Liver (tissue), 3 donors: Measurements from ENCODE around the gene CD68.

Source experiments
- EGR1 ChIP-seq, 2 donors: IDR thresholded peaks; 2 replicates each; pipeline ENCODE4 v1.6.1; 2016 to 2018; ENCODE audit warnings: antibody characterized with exemption in 2 of 2, low read depth in 2 of 2
- FOXA1 ChIP-seq: IDR thresholded peaks from 2 replicates; pipeline ENCODE4 v1.6.1; 2016; ENCODE audit warnings: antibody characterized with exemption
- HNF4G ChIP-seq: IDR thresholded peaks from 2 replicates; pipeline ENCODE4 v1.6.1; 2016; ENCODE audit warnings: antibody characterized with exemption
- JUND ChIP-seq, 2 donors: IDR thresholded peaks; 2 replicates each; pipeline ENCODE4 v1.6.1; 2016; ENCODE audit warnings: antibody characterized with exemption in 2 of 2
- NR2F2 ChIP-seq: IDR thresholded peaks from 2 replicates; pipeline ENCODE4 v1.6.1; 2016; ENCODE audit warnings: antibody characterized with exemption
- TAF1 ChIP-seq: conservative IDR thresholded peaks from 2 replicates; pipeline ENCODE4 v1.6.1; 2016; ENCODE audit warnings: antibody characterized with exemption, mild to moderate bottlenecking
- YY1 ChIP-seq: IDR thresholded peaks from 2 replicates; pipeline ENCODE4 v1.6.1; 2016; ENCODE audit warnings: antibody characterized with exemption, mild to moderate bottlenecking
- TF ChIP-seq, protein P1 (sequence below): fragments of 150-350 bp; IDR thresholded peaks from 2 replicates; pipeline ENCODE4 v1.5.1; 2017; ENCODE audit warnings: improper control_type of control experiment, low read depth, low read length; ENCODE audit not compliant: missing input control
- TF ChIP-seq, protein P2 (sequence below): IDR thresholded peaks from 2 replicates; pipeline ENCODE4 v1.6.1; 2016; ENCODE audit warnings: antibody characterized with exemption
- TF ChIP-seq, protein P3 (sequence below): IDR thresholded peaks from 2 replicates; pipeline ENCODE4 v1.6.1; 2016; ENCODE audit warnings: antibody characterized with exemption, mild to moderate bottlenecking
- donor health status: healthy.
- donor health status: healthy.

DNA sequence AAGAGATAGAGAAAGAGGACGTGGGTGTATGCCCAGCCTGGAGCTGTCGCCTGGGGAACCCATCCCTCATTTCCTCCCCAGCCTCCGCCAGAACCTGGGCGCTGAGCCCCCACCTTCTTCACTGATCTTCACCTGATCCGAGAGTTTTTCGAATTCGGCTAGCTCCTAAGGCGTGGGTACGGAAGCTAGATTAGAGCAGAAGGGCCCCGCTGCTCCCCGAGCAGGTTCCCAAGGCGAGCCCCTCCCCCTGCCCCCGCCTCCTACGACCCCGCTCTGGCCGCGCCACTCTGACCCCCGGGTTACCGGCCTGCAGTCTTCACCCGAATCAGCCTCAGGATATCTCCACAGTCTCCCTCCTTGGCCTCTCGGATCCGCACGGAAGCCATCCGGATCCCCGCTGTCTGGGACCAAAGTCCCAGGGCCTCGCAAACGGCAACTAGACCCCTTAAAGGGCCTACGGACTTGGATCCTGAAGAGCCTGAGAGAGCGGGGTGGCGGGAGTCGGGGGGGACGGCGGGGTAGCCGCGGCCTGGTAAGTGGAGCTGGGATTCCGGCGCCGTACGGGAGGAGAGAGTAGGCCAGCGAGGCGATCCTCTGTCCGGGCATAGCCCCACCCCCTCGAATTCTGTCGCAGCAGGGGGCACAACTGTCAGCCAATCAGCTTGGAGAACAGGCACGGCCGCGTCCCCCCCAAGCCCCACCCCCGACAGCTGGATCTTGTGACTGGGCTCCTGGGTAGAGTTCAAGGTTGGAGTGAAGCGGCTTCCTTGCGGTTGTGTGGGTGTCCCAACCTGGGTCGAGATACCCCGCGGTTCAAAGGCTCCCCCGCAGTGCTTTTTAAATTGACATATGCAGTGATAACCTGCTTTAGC lies 48.0 kb downstream of the CD68 start, which contains the start of gene SAT2:
- TF ChIP-seq, protein P1, sequence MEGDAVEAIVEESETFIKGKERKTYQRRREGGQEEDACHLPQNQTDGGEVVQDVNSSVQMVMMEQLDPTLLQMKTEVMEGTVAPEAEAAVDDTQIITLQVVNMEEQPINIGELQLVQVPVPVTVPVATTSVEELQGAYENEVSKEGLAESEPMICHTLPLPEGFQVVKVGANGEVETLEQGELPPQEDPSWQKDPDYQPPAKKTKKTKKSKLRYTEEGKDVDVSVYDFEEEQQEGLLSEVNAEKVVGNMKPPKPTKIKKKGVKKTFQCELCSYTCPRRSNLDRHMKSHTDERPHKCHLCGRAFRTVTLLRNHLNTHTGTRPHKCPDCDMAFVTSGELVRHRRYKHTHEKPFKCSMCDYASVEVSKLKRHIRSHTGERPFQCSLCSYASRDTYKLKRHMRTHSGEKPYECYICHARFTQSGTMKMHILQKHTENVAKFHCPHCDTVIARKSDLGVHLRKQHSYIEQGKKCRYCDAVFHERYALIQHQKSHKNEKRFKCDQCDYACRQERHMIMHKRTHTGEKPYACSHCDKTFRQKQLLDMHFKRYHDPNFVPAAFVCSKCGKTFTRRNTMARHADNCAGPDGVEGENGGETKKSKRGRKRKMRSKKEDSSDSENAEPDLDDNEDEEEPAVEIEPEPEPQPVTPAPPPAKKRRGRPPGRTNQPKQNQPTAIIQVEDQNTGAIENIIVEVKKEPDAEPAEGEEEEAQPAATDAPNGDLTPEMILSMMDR: no peak
- TF ChIP-seq JUND (IDR thresholded peaks at IDR 0.05): peak; percentile 34 to 62
- peak; percentile 79 for TF ChIP-seq YY1
- TF ChIP-seq TAF1: no peak
- TF ChIP-seq, protein P2, sequence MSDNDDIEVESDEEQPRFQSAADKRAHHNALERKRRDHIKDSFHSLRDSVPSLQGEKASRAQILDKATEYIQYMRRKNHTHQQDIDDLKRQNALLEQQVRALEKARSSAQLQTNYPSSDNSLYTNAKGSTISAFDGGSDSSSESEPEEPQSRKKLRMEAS: peak; percentile 55
- TF ChIP-seq NR2F2: peak; percentile 74
- TF ChIP-seq, protein P3, sequence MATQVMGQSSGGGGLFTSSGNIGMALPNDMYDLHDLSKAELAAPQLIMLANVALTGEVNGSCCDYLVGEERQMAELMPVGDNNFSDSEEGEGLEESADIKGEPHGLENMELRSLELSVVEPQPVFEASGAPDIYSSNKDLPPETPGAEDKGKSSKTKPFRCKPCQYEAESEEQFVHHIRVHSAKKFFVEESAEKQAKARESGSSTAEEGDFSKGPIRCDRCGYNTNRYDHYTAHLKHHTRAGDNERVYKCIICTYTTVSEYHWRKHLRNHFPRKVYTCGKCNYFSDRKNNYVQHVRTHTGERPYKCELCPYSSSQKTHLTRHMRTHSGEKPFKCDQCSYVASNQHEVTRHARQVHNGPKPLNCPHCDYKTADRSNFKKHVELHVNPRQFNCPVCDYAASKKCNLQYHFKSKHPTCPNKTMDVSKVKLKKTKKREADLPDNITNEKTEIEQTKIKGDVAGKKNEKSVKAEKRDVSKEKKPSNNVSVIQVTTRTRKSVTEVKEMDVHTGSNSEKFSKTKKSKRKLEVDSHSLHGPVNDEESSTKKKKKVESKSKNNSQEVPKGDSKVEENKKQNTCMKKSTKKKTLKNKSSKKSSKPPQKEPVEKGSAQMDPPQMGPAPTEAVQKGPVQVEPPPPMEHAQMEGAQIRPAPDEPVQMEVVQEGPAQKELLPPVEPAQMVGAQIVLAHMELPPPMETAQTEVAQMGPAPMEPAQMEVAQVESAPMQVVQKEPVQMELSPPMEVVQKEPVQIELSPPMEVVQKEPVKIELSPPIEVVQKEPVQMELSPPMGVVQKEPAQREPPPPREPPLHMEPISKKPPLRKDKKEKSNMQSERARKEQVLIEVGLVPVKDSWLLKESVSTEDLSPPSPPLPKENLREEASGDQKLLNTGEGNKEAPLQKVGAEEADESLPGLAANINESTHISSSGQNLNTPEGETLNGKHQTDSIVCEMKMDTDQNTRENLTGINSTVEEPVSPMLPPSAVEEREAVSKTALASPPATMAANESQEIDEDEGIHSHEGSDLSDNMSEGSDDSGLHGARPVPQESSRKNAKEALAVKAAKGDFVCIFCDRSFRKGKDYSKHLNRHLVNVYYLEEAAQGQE: peak; percentile 84
- TF ChIP-seq EGR1 (IDR thresholded peaks at IDR 0.05; ENCODE audit: low read depth in 2 of 2): peak; percentile 67 to 91
- TF ChIP-seq HNF4G: peak; percentile 72
- TF ChIP-seq FOXA1: peak; percentile 16
